Stimulated activated CD4-positive, alpha-beta T cell treated with anti-CD3 and anti-CD28 coated beads, Interleukin-4, amount 100 ng/mL, for 4 hours (primary cell): ENCODE data around the gene CRKL.
"Not testable (repeated sequence)": the region's sequence is repeated elsewhere in the genome, so short reads cannot be mapped to it uniquely, and the experiment has no call there.

Experiments
- DNase-seq, 2 experiments: peaks; one replicate each; pipeline ENCODE4 v3.0.0-alpha.2; 2020

CRKL gene

DNA sequence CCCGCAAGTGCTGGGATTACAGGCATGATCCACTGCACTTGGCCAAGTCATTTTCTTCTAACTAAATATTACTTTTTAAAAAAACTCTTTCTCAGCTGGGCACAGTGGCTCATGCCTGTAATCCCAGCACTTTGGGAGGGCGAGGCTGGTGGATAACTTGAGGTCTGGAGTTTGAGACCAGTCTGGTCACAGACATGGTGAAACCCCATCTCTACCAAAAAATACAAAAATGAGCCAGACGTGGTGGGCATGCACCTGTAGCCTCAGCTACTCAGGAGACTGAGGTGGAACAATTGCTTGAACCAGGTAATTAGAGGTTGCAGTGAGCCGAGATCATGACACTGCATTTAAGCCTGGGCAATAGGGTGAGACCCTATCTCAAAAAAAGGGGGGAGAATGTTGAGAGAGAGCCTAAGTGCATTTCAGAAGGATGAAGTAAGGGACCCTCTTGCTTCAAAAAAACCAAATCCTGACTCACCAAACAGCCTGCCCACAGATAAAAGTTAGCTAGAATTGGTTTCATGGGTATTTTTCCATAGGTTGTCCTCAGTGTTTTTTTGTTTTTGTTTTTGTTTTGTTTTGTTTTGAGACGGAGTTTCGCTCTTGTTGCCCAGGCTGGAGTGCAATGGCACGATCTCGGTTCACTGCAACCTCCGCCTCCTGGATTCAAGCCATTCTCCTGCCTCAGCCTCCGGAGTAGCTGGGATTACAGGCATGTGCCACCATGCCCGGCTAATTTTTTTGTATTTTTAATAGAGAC is 18.8 kb downstream of the CRKL start:
- DNase-seq: not testable (repeated sequence)

DNA sequence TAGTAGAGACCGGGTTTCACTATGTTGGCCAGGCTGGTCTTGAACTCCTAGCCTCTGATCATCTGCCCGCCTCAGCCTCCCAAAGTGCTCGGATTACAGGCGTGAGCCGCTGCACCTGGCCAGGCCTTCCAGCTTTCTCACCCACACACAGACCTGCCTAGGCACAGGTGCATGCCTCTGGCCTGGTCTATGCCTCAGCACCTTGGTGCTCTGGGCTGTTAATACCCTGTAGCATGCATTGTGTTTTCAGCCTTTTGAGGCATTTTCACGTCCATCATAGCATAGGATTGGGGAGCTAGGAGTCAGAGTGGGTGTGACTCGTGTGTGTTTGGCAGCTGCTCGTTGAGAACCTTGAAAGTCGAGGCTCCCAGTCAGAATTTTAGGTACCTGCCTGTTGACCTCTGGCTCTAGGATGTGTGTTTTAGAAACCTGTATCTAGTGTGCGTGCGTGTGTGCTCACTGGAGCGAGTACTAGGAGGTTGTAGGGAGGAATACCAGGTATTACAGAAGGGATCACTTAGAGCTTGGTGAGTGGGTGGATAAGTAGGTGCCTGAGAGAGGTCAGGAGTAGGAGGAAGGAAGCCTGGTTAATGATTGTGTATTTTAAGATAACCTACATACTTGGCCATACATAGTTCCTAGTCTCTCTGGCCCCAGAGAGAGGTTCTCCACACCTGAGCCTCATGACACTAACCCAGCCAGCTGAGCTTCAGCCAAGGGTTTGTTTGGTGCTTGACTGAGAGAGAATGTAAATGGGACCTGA is 20.0 kb downstream of the CRKL start:
- no peak for DNase-seq

DNA sequence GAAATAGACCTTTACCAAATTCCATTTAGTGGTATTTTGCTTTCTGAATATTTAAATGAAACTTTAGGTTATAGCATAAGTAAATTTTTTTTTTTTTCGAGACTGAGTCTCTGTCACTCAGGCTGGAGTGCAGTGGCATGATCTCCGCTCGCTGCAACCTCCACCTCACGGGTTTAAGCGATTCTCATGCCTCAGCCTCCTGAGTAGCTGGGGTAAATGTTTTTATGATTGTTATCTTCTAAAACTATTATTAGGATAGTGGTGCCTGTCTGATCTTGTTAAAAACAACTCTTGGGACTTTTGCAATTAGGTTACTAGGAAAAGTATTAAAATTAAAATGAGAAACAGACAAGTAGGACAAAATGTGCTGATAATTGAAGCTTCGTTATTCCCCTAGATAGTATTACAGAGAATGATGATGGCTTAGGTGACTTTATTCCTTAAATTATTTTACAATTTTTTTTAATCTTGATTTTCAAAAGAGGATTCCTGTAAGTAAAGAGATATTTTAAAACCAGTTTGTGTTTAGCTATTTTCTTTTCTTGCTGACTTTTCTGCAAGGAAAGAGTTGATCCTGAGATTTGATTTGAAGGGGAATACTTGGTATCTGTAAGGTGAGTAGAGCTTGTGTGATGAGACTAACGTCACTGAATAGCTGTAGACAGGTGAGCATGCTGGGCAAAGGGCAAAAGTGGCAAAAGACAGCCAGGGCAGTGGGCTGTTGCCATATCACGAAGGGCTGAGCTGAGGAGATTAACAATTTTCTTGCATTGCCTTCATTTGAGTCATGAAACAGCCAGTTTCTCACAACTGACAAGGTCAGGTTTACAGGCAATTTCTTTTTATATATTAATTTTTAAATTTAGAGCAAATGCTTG is 20.8 kb downstream of the CRKL start:
- DNase-seq: no peak

DNA sequence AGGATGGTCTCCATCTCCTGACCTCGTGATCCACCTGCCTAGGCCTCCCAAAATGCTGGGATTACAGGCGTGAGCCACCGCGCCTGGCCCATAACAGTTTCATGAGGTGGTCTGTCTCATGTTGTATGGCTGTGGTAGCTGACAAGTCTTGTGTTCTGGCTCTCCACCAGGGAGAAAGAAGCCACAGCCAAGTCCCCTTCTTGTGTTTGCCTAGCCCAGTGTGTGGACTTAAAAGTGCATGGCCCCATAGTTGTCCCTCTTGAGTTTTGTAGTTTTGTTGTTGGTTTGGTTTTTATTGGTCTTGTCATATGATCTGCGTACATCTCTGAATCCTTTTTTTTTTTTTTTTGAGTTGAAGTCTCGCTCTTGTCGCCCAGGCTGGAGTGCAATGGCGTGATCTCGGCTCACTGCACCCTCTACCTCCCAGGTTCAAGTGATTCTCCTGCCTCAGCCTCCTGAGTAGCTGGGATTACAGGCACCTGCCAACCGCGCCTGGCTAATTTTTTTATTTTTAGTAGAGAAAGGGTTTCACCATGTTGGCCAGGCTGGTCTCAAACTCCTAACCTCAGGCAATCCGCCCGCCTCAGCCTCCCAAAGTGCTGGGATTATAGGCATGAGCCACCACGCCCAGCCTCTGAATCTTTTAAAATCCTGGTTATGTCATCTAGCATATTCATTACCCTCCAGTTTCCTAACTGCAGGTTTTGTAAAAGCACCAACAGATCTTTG is 22.4 kb downstream of the CRKL start:
- DNase-seq: not testable (repeated sequence)

DNA sequence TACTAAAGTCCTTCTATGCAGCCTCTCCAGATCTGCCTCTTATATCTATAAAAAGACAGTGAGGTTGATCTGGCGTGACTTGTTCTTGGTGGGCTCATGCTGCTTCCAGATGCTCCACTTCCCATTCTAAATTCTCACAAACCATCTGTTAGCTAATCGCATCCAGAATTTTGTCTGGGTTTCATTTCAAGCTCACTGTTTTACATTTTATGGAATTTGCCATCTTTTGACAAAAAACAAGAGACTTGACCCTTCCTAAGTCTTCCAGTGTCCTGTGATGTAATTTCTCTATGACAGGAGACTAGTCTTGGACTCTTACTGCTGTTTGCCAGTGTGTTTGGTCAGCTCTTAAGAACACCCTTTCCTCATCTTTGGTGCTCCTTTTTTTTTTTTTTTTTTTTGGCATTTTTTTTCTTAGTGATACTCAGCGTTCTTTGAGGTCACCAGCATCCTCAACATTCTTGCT is 23.0 kb downstream of the CRKL start:
- DNase-seq: no peak

DNA sequence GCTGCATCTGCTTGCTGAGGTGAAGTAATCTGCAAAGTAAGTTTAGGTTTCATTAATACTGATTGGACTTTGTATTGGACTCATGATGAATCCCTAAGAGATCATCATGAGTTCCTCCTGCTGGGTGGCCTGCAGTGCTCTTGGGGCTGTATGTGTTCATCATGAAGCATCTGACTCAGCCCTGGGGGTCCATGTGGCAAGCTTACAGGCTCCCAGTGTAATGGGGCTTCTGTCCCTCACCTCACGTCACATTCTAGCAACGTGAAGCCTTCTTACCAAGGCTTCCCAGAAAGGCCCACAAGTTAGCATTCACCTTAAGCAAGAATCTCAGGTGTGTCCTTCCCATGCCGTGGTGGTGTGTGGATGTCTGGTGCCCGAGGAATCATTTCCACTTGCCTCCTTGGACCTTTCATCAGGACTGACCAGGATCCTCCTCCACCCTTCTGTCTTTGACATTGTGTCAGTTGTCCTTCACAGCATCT is 23.7 kb downstream of the CRKL start:
- DNase-seq: no peak

DNA sequence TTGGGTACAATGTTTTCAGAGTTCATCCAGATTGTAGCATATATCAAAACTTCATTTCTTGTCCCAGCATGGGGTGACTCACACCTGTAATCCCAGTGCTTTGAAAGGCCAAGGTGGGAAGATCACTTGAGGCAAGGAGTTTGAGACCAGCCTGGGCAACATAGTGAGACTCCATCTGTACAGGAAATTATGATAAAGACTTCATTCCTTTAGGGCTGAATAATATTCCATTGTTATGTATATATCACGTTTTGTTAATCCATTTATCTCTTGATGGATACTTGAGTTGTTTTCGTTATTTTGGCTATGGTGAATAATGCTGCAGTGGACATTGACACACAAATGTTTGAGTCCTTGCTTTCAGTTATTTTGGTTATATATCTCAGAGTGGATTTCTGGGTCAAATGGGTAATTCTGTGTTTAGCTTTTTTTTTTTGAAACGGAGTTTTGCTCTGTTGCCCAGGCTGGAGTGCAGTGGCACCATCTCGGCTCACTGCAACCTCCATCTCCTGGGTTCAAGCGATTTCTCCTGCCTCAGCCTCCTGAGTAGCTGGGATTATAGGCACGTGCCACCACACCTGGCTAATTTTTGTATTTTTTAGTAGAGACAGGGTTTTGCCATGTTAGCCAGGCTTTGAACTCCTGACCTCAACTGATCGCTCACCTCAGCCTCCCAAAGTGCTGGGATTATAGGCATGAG is 25.1 kb downstream of the CRKL start:
- DNase-seq: not testable (repeated sequence)

DNA sequence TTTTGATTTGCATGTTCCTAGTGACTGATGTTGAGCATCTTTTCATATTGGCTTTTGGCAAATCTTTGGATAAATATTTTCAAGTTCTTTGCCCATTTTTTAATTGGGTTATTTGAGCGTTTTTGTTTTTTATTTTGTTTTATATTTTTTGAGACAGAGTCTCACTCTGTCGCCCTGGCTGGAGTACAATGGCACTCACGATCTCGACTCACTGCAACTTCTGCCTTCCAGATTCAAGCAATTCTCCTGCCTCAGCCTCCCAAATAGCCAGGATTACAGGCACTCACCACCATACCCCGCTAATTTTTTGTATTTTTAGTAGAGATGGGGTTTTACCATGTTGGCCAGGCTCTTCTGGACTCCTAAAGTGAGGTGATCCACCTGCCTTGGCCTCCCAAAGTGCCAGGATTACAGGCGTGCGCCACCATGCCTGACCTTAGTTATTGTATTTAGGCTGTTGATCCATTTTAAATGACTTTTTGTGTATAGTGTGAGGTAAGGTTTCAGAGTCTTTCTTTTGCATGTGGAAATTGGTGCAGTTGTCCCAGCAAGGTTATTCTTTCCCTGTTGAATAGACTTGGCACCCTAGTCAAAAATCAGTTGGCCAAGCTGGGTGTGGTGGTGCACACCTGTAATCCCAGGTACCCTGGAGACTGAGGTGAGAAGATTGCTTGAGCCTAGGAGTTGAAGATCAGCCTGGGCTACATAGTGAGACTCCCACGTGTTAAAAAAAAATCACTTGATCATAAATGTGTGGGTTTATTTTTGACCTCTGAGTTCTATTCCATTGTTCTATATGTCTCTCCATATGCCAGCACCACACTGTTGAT is 26.1 kb downstream of the CRKL start:
- DNase-seq: no peak

DNA sequence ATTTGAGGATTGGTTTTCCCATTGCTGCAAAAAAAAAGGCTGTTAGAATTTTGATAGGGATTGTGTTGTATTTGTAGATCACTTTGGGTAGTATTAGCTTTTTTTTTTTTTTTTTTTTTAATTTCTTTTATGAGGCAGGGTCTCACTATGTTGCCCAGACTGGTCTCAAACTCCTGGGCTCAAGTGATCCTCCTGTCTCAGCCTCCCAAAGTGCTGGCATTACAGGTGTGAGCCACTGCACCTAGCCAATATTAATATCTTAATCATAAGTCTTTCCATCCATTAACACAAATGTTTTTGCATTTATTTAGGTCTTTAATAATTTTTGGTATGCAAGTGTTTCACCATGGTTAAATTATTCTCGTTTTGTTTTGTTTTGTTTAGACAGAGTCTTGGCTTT is 26.8 kb downstream of the CRKL start:
- DNase-seq: no peak

DNA sequence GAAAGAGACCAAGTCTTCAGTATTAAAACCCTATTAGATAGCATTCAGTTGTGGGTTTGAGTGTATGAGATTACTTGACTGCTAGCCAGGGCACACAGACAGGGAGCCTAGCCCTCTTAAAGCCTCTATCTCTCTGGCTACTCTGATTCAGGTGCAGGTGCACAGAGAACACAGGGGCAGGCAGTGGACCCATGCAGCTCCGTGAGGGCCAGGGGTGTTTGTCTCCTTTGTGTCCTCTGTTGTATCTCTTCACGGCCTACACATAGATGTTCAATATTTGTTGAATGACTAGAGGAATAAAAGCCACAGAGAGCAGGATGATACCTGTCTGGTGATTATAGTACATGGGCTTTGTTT is 28.3 kb downstream of the CRKL start:
- no peak for DNase-seq

DNA sequence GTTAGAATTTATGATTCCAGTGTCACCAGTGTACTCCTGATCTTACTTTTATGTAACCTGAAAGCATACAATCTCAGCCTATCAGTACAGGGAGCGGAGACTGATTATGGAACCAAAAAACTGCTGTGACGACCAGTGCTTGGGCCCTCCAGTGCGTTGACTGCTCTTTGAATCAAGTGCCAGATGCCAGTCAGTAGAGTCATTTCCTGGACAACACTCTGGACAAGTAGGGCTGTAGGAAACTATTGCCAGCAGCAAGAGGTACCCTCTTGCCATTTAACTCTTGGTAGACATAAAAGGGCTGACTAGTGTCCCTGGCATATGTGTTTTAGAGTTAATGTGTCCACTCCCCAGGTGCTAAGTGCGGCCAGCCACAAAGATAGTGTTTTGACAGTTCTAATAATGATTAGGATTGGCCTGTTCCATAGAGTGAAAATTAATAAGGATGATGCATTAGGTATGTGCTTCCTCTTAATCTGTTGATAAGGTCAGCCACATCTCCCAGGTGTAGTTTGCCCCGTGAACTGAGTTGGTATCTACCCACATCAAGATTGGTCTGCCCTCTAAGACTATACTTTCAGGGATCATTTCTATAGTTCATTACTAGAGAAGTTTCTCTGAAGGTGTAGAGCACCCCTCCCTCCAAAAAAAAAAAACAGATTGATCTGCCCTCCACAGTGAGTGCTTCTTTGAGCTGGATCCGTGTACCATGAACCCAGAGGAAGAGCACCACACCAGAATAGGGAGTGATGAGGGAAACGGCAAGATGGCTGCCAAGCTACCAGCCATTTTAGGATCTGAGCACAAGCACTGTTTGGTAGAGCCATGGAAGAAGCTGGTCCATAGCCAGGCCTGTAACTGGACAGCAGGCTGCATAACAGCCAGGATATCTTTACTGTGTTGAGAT is 29.1 kb downstream of the CRKL start:
- no peak for DNase-seq

DNA sequence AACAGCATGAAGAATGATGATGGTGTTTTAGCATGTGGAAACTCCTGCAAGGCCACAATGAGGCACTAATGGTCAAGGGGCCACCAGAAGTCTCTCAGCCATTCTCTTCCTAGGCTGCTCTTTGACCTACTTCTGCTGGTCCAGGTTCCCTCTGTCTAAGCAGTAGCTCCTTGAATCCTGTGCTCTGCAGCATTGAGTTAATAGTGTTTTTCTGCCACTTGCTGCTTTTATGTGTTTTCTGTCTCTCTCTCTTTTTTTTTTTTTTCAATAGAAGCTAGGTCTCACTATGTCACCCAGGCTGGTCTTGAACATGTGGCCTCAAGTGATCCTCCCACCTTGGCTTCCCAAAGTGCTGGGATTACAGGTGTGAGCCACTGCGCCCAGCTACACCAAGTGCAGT is 29.8 kb downstream of the CRKL start:
- DNase-seq: no peak

DNA sequence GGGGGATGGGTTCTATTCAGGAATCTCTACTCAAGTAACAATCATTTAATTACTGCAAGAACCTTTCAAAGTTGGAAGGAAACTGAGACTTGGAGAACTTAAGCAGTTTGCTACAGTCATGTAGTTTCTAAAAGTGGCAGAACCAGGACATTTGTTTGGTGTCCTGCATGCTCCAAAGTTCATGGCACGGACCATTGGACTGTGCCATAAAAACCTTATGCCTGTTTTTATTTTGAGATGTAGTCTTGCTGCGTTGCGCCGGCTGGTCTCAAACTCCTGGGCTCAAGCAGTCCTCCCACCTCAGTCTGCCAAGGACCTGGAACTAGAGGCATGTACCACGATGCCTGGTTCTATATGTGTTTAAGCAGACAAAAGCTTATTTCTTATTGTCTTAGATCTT is 31.2 kb downstream of the CRKL start:
- no peak for DNase-seq

DNA sequence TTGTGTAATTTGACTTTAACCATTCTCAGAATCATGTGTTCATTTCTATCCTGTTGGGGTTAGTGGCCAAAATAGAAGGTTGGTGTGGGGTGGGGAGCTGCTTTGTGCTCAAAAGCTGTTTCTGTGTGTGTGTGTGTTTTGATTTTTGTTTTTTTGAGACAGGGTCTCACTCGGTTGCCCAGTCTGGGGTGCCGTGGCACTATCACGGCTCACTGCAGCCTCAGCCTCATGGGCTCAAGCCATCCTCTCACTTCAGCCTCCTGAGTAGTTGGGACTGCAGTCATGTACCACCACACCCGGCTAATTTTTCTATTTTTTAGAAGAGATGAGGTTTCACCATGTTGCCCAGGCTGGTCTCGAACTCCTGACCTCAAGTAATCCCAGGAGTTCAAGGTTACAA is 31.8 kb downstream of the CRKL start:
- no peak for DNase-seq

DNA sequence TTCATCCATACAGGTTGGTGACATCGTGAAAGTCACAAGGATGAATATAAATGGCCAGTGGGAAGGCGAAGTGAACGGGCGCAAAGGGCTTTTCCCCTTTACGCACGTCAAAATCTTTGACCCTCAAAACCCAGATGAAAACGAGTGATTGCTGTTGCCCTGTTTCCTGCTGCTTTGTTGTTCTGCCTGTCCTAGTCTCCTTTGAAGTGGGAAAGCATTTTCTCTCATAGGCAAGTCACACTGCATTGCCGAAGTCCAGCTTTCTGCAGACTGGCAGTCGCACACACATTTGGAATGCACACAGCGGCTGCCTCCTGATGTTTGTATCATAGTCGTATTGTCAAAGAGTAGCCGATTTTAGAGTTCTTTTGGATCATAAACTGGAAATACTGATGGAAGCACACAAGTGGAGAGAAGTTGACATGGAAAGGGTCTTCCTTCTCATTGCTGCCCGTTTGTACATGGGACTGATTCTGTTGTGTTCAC is 32.5 kb downstream of the CRKL start:
- DNase-seq: no peak

DNA sequence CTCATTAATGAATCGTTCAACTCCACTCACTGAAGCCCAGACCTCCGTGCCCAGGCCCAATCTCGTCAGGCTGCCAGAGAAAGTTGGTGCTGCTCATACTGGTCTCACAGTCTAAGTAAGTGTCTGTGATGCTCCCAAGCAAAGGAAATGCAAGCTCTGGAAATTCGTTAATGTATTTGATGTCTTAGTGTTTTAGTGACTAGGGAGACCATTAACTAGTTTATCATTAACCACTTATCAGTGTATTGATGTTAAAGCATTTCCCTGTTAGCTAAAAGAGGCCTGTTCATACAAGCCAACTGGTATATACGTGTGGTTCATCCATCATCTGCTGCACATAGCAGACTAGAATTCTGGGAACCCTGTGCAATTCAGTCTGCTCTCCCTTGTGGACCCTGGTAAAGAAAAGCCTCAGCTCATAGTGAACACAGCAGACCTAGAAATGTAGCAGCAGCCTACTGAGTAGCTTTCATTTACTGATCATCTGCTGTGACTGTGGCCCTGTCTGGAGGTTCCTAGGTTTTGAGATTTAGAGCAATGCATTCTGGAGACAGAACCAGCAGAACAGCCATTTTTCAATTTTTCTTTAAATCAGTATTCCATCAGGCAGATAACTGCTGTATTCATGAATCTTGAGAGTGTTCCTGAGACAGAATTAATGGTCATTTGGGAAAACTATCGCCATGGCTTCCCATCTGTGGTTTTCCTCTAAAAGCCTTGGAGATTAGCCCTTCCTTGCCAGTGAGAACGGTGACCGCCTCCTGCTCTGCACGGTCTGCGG is 34.1 kb downstream of the CRKL start:
- no peak for DNase-seq

DNA sequence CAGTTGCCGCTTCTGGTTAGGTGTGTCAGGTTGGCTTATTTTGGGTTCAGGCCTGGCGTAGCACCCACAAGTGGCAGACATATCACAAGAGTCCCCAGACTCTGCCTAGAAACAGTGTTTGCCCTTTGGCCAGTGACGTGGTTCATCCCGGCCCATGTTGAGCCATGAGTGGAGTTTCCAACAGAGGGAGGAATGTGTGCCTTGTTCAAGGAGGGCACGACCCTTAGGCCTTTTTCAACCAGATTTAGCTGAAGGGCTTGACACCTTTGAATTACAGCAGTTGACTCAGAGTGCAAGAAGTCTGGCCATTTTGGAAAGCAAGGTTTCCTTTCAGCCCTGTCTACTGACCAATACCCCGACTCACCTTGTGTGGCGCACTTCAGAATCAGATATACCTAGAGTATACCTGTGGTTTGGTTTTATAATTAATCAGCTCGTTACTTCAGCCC is 34.7 kb downstream of the CRKL start:
- no peak for DNase-seq

DNA sequence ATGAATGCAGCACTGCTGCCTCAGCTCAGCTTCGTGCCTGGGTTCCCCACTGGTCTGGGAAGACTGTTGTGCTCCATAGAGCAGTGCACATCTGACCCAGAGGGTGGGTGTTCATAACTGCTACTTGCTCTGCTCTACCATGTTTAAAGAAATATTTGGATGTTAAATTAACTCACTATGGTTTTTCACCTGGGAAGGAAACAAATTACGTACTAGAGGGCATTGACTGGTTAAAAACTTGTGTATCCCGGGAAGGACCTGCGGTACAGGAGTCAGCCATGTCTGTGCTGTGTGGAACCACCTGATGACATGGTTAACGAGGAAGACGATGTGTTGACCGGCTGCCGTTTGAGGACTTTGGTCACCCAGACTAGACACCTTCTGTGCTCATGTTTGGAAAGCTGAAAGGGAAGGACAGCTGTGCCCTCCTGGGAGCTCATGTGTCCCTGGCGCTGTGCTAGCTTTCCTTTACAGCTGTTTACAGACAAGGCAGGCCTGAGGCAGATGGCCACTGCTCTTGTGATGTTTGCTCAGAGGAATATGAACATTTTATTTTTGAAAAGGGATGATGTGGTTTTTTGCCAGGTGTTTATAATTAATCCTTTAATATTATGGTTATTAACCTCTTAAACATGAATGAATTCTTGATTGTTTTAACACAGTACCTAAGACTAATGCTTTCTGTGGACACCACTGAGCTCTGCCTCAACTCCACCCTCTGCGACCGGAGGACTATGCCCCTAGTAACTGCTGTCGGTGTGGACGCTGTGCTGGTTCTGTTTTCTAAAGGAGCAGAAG is 35.5 kb downstream of the CRKL start:
- DNase-seq: no peak
